T-cell (primary cell): Measurements from ENCODE around the gene ATP8B2. TPM values are rescaled to one million over a fixed set of nuclear protein-coding genes. Genes with fewer than 3 reads are reported as not detected.

Experiments used
- ATAC-seq, 4 experiments: fragments of 200-7000 bp in 3 of 4; fragments of 150-1000 bp in 1 of 4; cut with Tn5 transposase; replicated peaks in 1 of 4; 1 replicate in 3 of 4; 2 replicates in 1 of 4; pipeline ENCODE4 v1.10.0; 2021; ENCODE audit warnings: moderate library complexity in 3 of 4, mild to moderate bottlenecking in 2 of 4, moderate number of reproducible peaks in 1 of 4
- CTCF ChIA-PET, 2 donors: fragments of 300-600 bp; sonication (Branson Sonifier 250); formaldehyde crosslinking; loops; one replicate each; lab custom pipeline; 2022; ENCODE audit warnings: antibody characterized with exemption in 2 of 2; lab: Charles Lee
- POLR2A ChIA-PET, 2 donors: fragments of 300-600 bp; sonication (Branson Sonifier 250); formaldehyde crosslinking; loops; one replicate each; lab custom pipeline; 2022; ENCODE audit warnings: antibody characterized with exemption in 2 of 2; lab: Charles Lee
- DNase-seq, 35 experiments: peaks; one replicate each; pipeline versions ENCODE4 v3.0.0 to v3.0.0-alpha.2; 2013 to 2023
- H3K27ac ChIP-seq: one replicate; pipeline ENCODE4 v1.5.1; 2013; ENCODE audit warnings: low read length
- H3K27me3 ChIP-seq, 2 experiments: replicated peaks in 1 of 2; 1 replicate in 1 of 2; 2 replicates in 1 of 2; pipeline versions ENCODE4 v1.6.1 to v1.7.0; 2013; ENCODE audit warnings: low read length in 1 of 2, mixed read lengths in 1 of 2; ENCODE audit not compliant: control insufficient read depth in 2 of 2, insufficient read depth in 2 of 2; ENCODE audit errors: extremely low read depth in 1 of 2
- H3K36me3 ChIP-seq, 2 donors: 1 replicate in 1 of 2; 2 replicates in 1 of 2; pipeline versions ENCODE4 v1.6.1 to v1.7.0; 2013; ENCODE audit warnings: low read length in 1 of 2; ENCODE audit not compliant: control insufficient read depth in 2 of 2, insufficient read depth in 1 of 2; ENCODE audit errors: extremely low read depth in 1 of 2
- H3K4me1 ChIP-seq, 2 experiments: 1 replicate in 1 of 2; 2 replicates in 1 of 2; pipeline versions ENCODE4 v1.6.1 to v1.7.0; 2013; ENCODE audit warnings: low read length in 2 of 2, mixed read lengths in 1 of 2; ENCODE audit not compliant: insufficient read depth in 2 of 2, control insufficient read depth in 1 of 2; ENCODE audit errors: extremely low read depth in 1 of 2
- H3K4me3 ChIP-seq, 2 donors: 1 replicate in 1 of 2; 2 replicates in 1 of 2; pipeline versions ENCODE4 v1.5.1 to v1.7.0; 2013; ENCODE audit warnings: mild to moderate bottlenecking in 2 of 2, low read length in 1 of 2, moderate library complexity in 1 of 2; ENCODE audit not compliant: control insufficient read depth in 1 of 2; ENCODE audit errors: extremely low read depth in 1 of 2
- H3K9me3 ChIP-seq: 2 replicates; pipeline ENCODE4 v1.7.0; 2013
- H3K27ac Mint-ChIP-seq, 2 donors: one replicate each; pipeline ENCODE4 v1.8.0; 2020 to 2021; ENCODE audit warnings: mild to moderate bottlenecking in 2 of 2, mixed read lengths in 2 of 2
- H3K27me3 Mint-ChIP-seq, 2 donors: one replicate each; pipeline ENCODE4 v1.8.0; 2021 to 2022; ENCODE audit warnings: mixed read lengths in 2 of 2
- H3K36me3 Mint-ChIP-seq: one replicate; pipeline ENCODE4 v1.8.0; 2021; ENCODE audit warnings: mixed read lengths
- H3K4me1 Mint-ChIP-seq, 3 donors: one replicate each; pipeline ENCODE4 v1.8.0; 2020 to 2022; ENCODE audit warnings: mixed read lengths in 3 of 3, mild to moderate bottlenecking in 1 of 3
- H3K4me3 Mint-ChIP-seq, 3 donors: one replicate each; pipeline ENCODE4 v1.8.0; 2020 to 2022; ENCODE audit warnings: mild to moderate bottlenecking in 3 of 3, mixed read lengths in 3 of 3, moderate library complexity in 3 of 3
- H3K9me3 Mint-ChIP-seq, 3 donors: one replicate each; pipeline ENCODE4 v1.8.0; 2020 to 2022; ENCODE audit warnings: mixed read lengths in 3 of 3
- WGBS: methylation state at CpG from one replicate; pipeline ENCODE4 v1.1.5; 2013; ENCODE audit warnings: missing lambda C conversion rate; ENCODE audit not compliant: insufficient coverage; 5-methylcytosine and 5-hydroxymethylcytosine counted together
- total RNA-seq, 35 experiments: library from RNA in 6 of 35; stranded (reverse) in 6 of 35; fragments of 120-200 nt in 1 of 35; gene quantifications; one replicate each; pipeline versions ENCODE4 v1.2.1 to v1.2.4 and lab custom pipeline; 2013 to 2026

ATP8B2 gene
- total RNA-seq, 5 donors from 2014 or later (not counting 1 experiment from before 2014, with no cell fraction given) = 142 to 172 (median 149) TPM

DNA sequence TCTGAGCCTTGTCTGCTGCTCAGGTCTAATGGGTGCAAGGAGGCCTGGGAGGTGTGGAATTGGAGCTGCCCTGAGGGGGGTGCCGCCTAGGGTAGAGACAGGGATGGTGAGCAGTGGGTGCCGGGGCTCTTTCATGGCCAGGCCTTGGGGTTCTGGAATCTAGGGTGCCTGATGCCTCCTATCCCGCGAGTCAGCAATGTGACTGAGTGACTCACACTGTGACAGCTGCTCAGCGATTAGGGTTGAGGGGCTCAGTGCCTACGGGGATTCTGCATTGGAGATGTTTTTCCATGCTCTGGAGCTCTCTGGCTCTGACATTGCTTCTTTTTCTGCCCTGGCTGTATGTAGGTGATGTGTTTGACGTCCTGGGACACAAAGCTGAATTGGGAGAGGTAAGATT is 16.8 kb downstream of the ATP8B2 start:
- no peak for ATAC-seq
- ChIA-PET CTCF (interaction anchor here in 1 of 2 donors (1.5 to 1.9 kb wide), 2 partner anchors 13 to 61 kb away, joined by 3 to 8 read pairs; no protein-coding TSS in a partner anchor), POLR2A (no interaction called here)
- peaks cover 91 to 98% (median 98%) of the 10 kb centered on the region in 3 donors for H3K4me1 Mint-ChIP-seq
- peaks cover 53 to 100% of the 10 kb centered on the region in 2 experiments for H3K4me1 ChIP-seq
- no peak for DNase-seq
- H3K27me3 ChIP-seq = no peaks in the 10 kb centered on the region
- H3K27ac ChIP-seq = peak overlapping the region; percentile 82
- peak overlapping the region in 1 of 2 donors; percentile 52 for H3K4me3 ChIP-seq
- peak overlapping the region; percentile 82 to 92 (median 89) for H3K4me3 Mint-ChIP-seq
- WGBS = 69% methylated on average over 5 of the region's 7 CpGs
- no peaks in the 10 kb centered on the region for H3K9me3 Mint-ChIP-seq
- no peaks in the 10 kb centered on the region for H3K27me3 Mint-ChIP-seq
- H3K9me3 ChIP-seq = no peaks in the 10 kb centered on the region
- peak overlapping the region; percentile 99 for H3K27ac Mint-ChIP-seq
- peaks cover 87% of the 10 kb centered on the region for H3K36me3 Mint-ChIP-seq
- peaks cover 19 to 86% of the 10 kb centered on the region in 2 donors for H3K36me3 ChIP-seq

DNA sequence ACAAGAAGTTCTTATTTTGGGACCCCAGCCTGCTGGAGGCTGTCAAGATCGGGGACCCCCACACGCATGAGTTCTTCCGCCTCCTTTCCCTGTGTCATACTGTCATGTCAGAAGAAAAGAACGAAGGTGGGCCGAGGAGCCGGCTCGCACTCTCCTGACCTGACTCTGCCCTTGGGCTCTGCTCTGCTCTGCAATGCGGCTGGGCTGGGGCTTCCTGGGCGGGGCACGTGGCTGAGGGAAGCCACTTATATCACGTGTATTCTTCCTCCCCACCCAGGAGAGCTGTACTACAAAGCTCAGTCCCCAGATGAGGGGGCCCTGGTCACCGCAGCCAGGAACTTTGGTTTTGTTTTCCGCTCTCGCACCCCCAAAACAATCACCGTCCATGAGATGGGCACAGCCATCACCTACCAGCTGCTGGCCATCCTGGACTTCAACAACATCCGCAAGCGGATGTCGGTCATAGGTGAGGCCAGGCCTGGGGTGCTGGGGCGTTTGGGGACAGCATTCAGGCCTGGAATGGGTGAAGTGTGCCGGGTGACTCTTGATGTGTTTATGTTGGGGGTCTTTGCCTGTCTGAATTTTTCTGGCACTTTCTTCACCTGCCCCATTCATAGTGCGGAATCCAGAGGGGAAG is 17.6 kb downstream of the ATP8B2 start:
- Histone ChIP-seq H3K9me3 (no peaks in the 10 kb centered on the region), H3K4me1 (peaks cover 45 to 96% of the 10 kb centered on the region in 2 experiments), H3K36me3 (peaks cover 16 to 90% of the 10 kb centered on the region in 2 donors), H3K27me3 (no peaks in the 10 kb centered on the region), H3K27ac (peak overlapping the region; percentile 82), H3K4me3 (peak overlapping the region; percentile 40 to 52)
- Mint-ChIP-seq H3K27me3 (no peaks in the 10 kb centered on the region), H3K4me3 (peak overlapping the region; percentile 82 to 92 (median 89)), H3K36me3 (peaks cover 83% of the 10 kb centered on the region), H3K27ac (peak overlapping the region; percentile 99), H3K9me3 (no peaks in the 10 kb centered on the region), H3K4me1 (peaks cover 90 to 98% (median 94%) of the 10 kb centered on the region in 3 donors)
- CTCF ChIA-PET = interaction anchor here (0.5 to 4.2 kb wide), 12 partner anchors 8 to 373 kb away, joined by 3 to 18 read pairs (median 3); partner anchors contain the start of gene ATP8B2 (in 1 of the 2)
- WGBS = 0% methylated on average over 13 of the region's 21 CpGs
- ATAC-seq (peak; percentile 95 to 97 (median 96)), DNase-seq (peak; percentile 50 to 85 (median 69))
- POLR2A ChIA-PET = interaction anchor here (0.5 to 0.6 kb wide), 3 partner anchors 10 to 225 kb away, joined by 3 to 4 read pairs (median 3); no protein-coding TSS in a partner anchor

DNA sequence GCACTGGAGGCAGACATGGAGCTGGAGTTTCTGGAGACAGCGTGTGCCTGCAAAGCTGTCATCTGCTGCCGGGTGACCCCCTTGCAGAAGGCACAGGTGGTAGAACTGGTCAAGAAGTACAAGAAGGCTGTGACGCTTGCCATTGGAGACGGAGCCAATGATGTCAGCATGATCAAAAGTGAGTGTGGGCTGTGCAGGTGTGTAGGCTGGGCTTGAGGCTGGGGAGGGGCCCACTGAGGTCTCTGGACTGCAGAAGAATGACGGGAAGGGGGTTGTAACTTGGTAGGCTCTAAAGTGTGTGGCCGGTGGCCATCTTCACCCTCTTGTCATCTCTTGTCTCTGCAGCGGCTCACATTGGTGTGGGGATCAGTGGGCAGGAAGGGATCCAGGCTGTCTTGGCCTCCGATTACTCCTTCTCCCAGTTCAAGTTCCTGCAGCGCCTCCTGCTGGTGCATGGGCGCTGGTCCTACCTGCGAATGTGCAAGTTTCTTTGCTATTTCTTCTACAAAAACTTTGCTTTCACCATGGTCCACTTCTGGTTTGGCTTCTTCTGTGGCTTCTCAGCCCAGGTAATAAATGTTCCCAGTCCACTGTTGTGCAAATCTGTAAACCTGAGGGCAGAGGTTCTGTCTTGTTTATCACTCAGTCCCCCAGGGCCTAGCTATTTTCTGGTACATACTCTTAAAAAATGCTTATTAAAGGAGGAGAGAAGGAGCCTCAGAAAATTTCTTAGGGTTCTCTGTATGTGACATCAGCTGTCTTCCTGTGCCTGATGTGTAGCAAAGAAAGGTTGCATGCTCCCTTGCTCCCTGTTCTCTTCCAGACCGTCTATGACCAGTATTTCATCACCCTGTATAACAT is 19.9 kb downstream of the ATP8B2 start:
- H3K27ac ChIP-seq = no peak overlapping the region
- H3K4me3 ChIP-seq = peak overlapping the region in 1 of 2 donors; percentile 52
- H3K27ac Mint-ChIP-seq = peak overlapping the region; percentile 99
- no peaks in the 10 kb centered on the region for H3K9me3 Mint-ChIP-seq
- no peaks in the 10 kb centered on the region for H3K27me3 Mint-ChIP-seq
- H3K36me3 ChIP-seq = peaks cover 25 to 89% of the 10 kb centered on the region in 2 donors
- POLR2A ChIA-PET = no interaction called here
- H3K27me3 ChIP-seq = no peaks in the 10 kb centered on the region
- H3K4me3 Mint-ChIP-seq = peak overlapping the region; percentile 82 to 92 (median 89)
- H3K9me3 ChIP-seq = no peaks in the 10 kb centered on the region
- H3K36me3 Mint-ChIP-seq = peaks cover 80% of the 10 kb centered on the region
- peak; percentile 54 to 86 (median 72) for DNase-seq
- WGBS = 61% methylated on average over 7 of the region's 12 CpGs
- peak; percentile 19 to 44 (median 32) for ATAC-seq
- H3K4me1 ChIP-seq = peaks cover 31 to 93% of the 10 kb centered on the region in 2 experiments
- CTCF ChIA-PET = interaction anchor here (0.5 to 4.2 kb wide), 10 partner anchors 10 to 653 kb away, joined by 3 to 18 read pairs (median 3); no protein-coding TSS in a partner anchor
- H3K4me1 Mint-ChIP-seq = peaks cover 80 to 93% (median 87%) of the 10 kb centered on the region in 3 donors

DNA sequence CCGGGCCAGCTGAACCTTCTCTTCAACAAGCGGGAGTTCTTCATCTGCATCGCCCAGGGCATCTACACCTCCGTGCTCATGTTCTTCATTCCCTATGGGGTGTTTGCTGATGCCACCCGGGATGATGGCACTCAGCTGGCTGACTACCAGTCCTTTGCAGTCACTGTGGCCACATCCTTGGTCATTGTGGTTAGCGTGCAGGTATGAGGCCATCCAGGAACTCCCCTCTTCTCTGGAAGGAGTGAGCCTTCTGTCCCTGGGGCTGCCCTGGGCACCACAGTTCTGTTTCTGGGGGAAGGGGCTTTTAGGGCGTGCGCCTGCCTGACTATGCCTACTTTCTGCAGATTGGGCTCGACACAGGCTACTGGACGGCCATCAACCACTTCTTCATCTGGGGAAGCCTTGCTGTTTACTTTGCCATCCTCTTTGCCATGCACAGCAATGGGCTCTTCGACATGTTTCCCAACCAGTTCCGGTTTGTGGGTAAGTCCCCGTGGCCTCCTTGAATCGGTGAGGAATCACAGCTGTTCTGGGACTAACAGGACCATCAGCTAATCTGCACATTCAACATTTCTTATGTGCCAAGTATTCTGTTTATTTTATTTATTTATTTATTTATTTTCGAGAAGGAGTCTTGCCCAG is 21.1 kb downstream of the ATP8B2 start:
- Histone ChIP-seq H3K4me1 (peaks cover 31 to 85% of the 10 kb centered on the region in 2 experiments), H3K27ac (no peak overlapping the region), H3K9me3 (no peaks in the 10 kb centered on the region), H3K36me3 (peaks cover 18 to 81% of the 10 kb centered on the region in 2 donors), H3K4me3 (no peak overlapping the region), H3K27me3 (no peaks in the 10 kb centered on the region)
- Mint-ChIP-seq H3K27ac (peak overlapping the region; percentile 74 to 99), H3K4me3 (peak overlapping the region in 1 of 3 donors; percentile 82), H3K36me3 (peaks cover 68% of the 10 kb centered on the region), H3K9me3 (no peaks in the 10 kb centered on the region), H3K4me1 (peaks cover 68 to 85% (median 77%) of the 10 kb centered on the region in 3 donors), H3K27me3 (no peaks in the 10 kb centered on the region)
- POLR2A ChIA-PET = interaction anchor here in 1 of 2 donors (0.7 kb wide), 1 partner anchor 63 kb away, joined by 3 read pairs; no protein-coding TSS in a partner anchor
- no peak for ATAC-seq
- no peak for DNase-seq
- CTCF ChIA-PET = interaction anchor here in 1 of 2 donors (1.1 to 4.2 kb wide), 3 partner anchors 11 to 57 kb away, joined by 3 to 18 read pairs (median 4); no protein-coding TSS in a partner anchor
- 94% methylated on average over 10 of the region's 15 CpGs for WGBS

DNA sequence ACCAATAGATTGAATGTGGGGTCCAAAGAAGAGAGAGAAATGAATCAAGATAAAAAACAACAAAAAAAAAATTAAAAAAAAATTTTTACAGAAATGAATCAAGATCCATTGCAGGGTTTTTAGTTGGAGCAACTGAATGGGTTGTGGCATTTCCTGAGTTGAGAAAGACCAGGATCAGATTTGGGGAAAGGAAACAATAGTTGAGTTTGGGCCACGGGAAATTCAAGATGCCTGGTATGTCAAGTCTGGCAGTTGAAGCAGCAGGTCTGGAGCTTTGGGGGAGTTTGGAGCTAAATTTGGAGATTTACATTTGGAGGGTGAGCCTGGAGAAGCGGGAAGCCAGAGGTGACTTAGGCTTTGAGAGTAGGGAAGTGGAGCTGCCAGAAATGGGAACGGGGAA is 22.6 kb downstream of the ATP8B2 start:
- Mint-ChIP-seq H3K9me3 (no peaks in the 10 kb centered on the region), H3K4me1 (peaks cover 61 to 82% (median 71%) of the 10 kb centered on the region in 3 donors), H3K36me3 (peaks cover 56% of the 10 kb centered on the region), H3K27me3 (no peaks in the 10 kb centered on the region), H3K27ac (peak overlapping the region; percentile 83 to 85), H3K4me3 (peak overlapping the region in 1 of 3 donors; percentile 5)
- POLR2A ChIA-PET = no interaction called here
- CTCF ChIA-PET = interaction anchor here in 1 of 2 donors (0.7 kb wide), 1 partner anchor 20 kb away, joined by 4 read pairs; no protein-coding TSS in a partner anchor
- H3K27ac ChIP-seq = no peak overlapping the region
- H3K36me3 ChIP-seq = peaks cover 18 to 70% of the 10 kb centered on the region in 2 donors
- H3K27me3 ChIP-seq = peaks cover 0 to 6% of the 10 kb centered on the region in 2 experiments
- peaks cover 22 to 84% of the 10 kb centered on the region in 2 experiments for H3K4me1 ChIP-seq
- H3K4me3 ChIP-seq = no peak overlapping the region
- DNase-seq = no peak
- no peaks in the 10 kb centered on the region for H3K9me3 ChIP-seq
- 85% methylated on average over 2 of the region's 3 CpGs for WGBS
- no peak for ATAC-seq
